ENCODE measurements around the gene DYNC1H1. TPM values are rescaled to one million over a fixed set of nuclear protein-coding genes. Genes with fewer than 3 reads are reported as not detected.

Gene DYNC1H1
- total RNA-seq, 1 donor from 2014 or later = 783 TPM

GRCh38 chr14:102042699-102043098 lies 78.3 kb downstream of the DYNC1H1 start:
- Histone ChIP-seq H3K27me3 (ENCODE audit: control insufficient read depth, insufficient read depth, low read length) (no peaks in the 10 kb centered on the region), H3K36me3 (ENCODE audit: control insufficient read depth, insufficient read depth, low read length) (peaks cover 2% of the 10 kb centered on the region), H3K4me3 (ENCODE audit: low read depth, low read length) (no peak overlapping the region)
- DNase-seq (ENCODE audit: low read depth) = no peak
- TF ChIP-seq, protein P1, sequence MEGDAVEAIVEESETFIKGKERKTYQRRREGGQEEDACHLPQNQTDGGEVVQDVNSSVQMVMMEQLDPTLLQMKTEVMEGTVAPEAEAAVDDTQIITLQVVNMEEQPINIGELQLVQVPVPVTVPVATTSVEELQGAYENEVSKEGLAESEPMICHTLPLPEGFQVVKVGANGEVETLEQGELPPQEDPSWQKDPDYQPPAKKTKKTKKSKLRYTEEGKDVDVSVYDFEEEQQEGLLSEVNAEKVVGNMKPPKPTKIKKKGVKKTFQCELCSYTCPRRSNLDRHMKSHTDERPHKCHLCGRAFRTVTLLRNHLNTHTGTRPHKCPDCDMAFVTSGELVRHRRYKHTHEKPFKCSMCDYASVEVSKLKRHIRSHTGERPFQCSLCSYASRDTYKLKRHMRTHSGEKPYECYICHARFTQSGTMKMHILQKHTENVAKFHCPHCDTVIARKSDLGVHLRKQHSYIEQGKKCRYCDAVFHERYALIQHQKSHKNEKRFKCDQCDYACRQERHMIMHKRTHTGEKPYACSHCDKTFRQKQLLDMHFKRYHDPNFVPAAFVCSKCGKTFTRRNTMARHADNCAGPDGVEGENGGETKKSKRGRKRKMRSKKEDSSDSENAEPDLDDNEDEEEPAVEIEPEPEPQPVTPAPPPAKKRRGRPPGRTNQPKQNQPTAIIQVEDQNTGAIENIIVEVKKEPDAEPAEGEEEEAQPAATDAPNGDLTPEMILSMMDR (IDR thresholded peaks at IDR 0.05; ENCODE audit: insufficient read depth, low read length, poor library complexity, severe bottlenecking) = no peak

DNA sequence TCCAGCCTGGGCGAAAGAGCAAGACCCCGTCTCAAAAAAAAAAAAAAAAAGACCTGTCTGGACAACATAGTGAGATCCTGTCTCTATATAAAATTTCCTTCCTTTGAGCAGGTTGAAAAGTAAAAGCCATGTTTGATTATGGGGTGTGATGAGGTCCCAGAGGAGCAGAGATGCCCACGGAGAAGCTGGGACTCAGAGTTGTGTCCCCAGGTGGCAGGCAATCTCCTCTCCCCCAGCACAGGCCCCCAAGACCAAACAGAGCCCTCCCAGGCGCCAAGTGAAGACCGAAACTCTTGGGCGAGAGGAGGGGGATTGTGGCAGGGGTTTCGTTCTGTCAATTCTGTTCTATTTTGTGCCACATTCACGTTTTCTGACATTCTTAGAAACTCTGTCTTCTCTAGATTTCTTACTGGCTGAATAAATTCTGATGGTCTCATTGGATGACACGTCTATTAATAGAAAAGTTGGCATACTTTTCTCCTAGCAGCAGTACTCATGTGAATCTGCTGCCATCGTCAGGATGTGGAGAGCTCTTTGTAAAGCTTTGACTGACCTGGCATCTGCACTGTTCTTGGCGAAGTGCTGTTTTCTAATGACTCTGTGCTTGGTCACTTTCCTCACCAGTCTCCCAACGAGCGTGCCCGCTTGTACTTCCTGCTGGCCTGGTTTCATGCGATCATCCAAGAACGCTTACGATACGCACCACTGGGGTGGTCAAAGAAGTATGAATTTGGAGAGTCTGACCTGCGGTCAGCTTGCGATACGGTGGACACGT lies 79.1 kb downstream of the DYNC1H1 start:
- Histone ChIP-seq H3K27me3 (ENCODE audit: control insufficient read depth, insufficient read depth, low read length) (no peaks in the 10 kb centered on the region), H3K36me3 (ENCODE audit: control insufficient read depth, insufficient read depth, low read length) (peaks cover 6% of the 10 kb centered on the region), H3K4me3 (ENCODE audit: low read depth, low read length) (no peak overlapping the region)
- TF ChIP-seq, protein P1 (IDR thresholded peaks at IDR 0.05; ENCODE audit: insufficient read depth, low read length, poor library complexity, severe bottlenecking) = no peak
- DNase-seq (ENCODE audit: low read depth) = no peak

DNA sequence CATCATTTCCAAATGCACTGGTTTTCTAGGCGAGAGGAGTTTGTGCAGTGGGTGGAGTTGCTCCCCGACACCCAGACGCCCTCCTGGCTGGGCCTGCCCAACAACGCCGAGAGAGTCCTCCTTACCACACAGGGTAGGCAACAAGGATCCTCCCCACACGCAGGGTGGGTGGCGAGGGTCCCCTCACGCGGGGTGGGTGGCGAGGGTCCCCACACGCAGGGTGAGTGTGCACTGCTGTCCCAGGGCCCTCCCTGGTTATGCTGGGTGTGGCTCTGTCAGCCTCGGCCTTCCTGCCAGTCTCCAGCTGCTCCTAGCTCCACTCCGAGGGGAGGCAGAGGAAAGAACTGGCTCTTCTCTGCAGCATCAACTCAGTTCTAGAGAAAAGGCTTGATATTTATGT lies 80.2 kb downstream of the DYNC1H1 start:
- TF ChIP-seq, protein P1 (IDR thresholded peaks at IDR 0.05; ENCODE audit: insufficient read depth, low read length, poor library complexity, severe bottlenecking) = no peak
- H3K36me3 ChIP-seq (ENCODE audit: control insufficient read depth, insufficient read depth, low read length) = peaks cover 6% of the 10 kb centered on the region
- no peak for DNase-seq (ENCODE audit: low read depth)
- H3K4me3 ChIP-seq (ENCODE audit: low read depth, low read length) = no peak overlapping the region
- H3K27me3 ChIP-seq (ENCODE audit: control insufficient read depth, insufficient read depth, low read length) = no peaks in the 10 kb centered on the region

DNA sequence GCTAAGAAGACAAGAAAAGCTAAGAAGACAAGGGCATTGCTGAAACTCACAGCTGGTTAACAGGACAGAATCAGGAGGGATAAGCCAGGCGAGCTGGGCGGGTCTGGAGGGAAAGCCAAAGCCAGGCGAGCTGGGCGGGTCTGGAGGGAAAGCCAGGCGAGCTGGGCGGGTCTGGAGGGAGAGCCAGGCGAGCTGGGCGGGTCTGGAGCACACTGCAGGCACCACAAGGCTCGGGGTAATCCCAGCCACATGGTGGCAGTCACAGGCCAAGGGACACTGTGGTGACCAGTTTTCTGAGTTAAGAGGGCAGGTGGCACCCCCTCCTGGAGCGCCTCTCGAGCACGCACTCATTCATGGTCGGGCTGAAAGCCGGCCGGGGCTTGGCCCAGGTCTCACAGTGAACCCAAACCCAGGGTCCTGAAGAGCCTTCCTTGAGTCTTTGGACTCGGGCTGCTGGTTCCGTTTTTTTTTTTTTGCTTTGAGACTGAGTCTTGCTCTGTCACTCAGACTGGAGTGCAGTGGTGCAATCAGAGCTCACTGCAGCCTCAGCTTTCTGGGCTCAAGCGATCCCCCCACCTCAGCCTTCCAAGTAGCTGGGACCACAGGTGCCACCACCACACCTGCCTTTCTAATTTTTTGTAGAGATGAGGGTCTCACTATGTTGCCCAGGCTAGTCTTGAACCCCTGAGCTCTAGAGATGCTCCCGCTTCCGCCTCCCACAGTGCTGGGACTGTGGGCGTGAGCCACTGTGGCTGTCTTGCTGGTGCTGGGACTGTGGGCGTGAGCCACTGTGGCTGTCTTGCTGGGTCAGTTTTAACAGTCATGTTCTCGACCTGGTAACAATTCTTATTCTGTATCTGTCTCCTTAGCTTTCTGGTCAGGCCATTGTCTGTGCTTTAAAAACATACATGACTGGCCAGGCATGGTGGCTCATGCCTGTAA lies 82.2 kb downstream of the DYNC1H1 start:
- Histone ChIP-seq H3K27me3 (ENCODE audit: control insufficient read depth, insufficient read depth, low read length) (no peaks in the 10 kb centered on the region), H3K4me3 (ENCODE audit: low read depth, low read length) (no peak overlapping the region), H3K36me3 (ENCODE audit: control insufficient read depth, insufficient read depth, low read length) (peaks cover 7% of the 10 kb centered on the region)
- DNase-seq (ENCODE audit: low read depth) = no peak
- TF ChIP-seq, protein P1 (IDR thresholded peaks at IDR 0.05; ENCODE audit: insufficient read depth, low read length, poor library complexity, severe bottlenecking) = peak; percentile 31

DNA sequence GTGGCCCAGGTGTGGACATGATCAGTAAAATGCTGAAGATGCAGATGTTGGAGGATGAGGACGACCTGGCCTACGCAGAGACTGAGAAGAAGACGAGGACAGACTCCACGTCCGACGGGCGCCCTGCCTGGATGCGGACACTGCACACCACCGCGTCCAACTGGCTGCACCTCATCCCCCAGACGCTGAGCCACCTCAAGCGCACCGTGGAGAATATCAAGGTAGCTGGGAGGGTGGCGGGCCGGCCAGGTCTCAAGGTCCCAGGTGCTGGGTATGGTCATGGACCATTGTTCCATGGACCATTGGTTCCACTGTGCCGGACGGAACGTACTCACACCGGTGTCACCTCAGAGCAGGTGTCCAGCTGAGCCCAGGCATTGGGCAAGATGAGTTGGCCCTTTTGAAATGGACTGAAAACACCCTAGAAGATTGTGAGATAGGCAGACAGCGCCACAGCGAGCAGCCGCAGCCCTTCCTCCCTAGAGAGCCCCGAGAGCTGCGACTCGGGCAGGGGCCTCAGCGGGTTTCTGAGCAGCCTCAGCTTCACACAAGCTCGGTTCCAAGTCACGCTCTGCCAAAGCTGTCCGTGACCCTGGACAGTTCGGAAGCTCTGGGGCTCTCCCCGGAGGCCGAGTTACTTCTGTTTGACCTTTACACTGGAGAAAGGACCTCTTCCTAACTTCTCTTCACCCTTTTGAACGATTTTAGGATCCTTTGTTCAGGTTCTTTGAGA lies 83.6 kb downstream of the DYNC1H1 start:
- no peak for DNase-seq (ENCODE audit: low read depth)
- peaks cover 7% of the 10 kb centered on the region for H3K36me3 ChIP-seq (ENCODE audit: control insufficient read depth, insufficient read depth, low read length)
- TF ChIP-seq, protein P1 (IDR thresholded peaks at IDR 0.05; ENCODE audit: insufficient read depth, low read length, poor library complexity, severe bottlenecking) = no peak
- no peaks in the 10 kb centered on the region for H3K27me3 ChIP-seq (ENCODE audit: control insufficient read depth, insufficient read depth, low read length)
- H3K4me3 ChIP-seq (ENCODE audit: low read depth, low read length) = no peak overlapping the region
